Sigmoid colon (tissue), 4 donors: ENCODE data around the gene PARG.
"Not testable (repeated sequence)": the region's sequence is repeated elsewhere in the genome, so short reads cannot be mapped to it uniquely, and the experiment has no call there.

ENCODE experiments used
- CTCF ChIP-seq, 4 experiments: fragments of 450-650 bp in 3 of 4; fragments of 200-600 bp in 1 of 4; IDR thresholded peaks; one replicate each; pipeline ENCODE4 v1.5.1; 2016 to 2019; ENCODE audit warnings: antibody characterized with exemption in 4 of 4, mild to moderate bottlenecking in 3 of 4, moderate library complexity in 2 of 4
- POLR2A ChIP-seq, 2 donors: fragments of 450-650 bp; IDR thresholded peaks; one replicate each; pipeline ENCODE4 v1.6.1; 2016; ENCODE audit warnings: antibody characterized with exemption in 2 of 2, mild to moderate bottlenecking in 2 of 2, moderate library complexity in 2 of 2
- POLR2AphosphoS5 ChIP-seq, 4 donors: sonication (generic); formaldehyde crosslinking; IDR thresholded peaks; one replicate each; pipeline ENCODE4 v1.6.1; 2017; ENCODE audit warnings: antibody characterized with exemption in 4 of 4

- not testable (repeated sequence) for TF ChIP-seq POLR2AphosphoS5, POLR2A, CTCF (IDR thresholded peaks at IDR 0.05)
Observed at GRCh38 chr10:49922041-49922440, 19.8 kb downstream of the PARG start.
